Measurements from ENCODE around the gene FUOM. TPM values are rescaled to one million over a fixed set of nuclear protein-coding genes. Genes with fewer than 3 reads are reported as not detected.

FUOM gene
- total RNA-seq, 6 donors from 2014 or later = 15.4 to 37.5 (median 26.0) TPM

GRCh38 chr10:133366751-133367150 lies 8.9 kb upstream of the FUOM start:
- DNase-seq (no peak), ATAC-seq (ENCODE audit: low FRiP score in 2 of 2) (no peak)
- WGBS, 2 donors = 87 to 100% methylated on average over 2 to 10 of the region's 13 CpGs
- Histone ChIP-seq H3K4me1 (peaks cover 0 to 1% (median under 1%) of the 10 kb centered on the region in 4 donors), H3K27me3 (no peaks in the 10 kb centered on the region), H3K36me3 (peaks cover 20 to 79% (median 66%) of the 10 kb centered on the region in 4 donors), H3K9me3 (no peaks in the 10 kb centered on the region), H3K4me3 (no peak overlapping the region), H3K27ac (no peak overlapping the region)
- TF ChIP-seq EP300 (IDR thresholded peaks at IDR 0.05) (no peak), POLR2AphosphoS5 (IDR thresholded peaks at IDR 0.05) (no peak)

DNA sequence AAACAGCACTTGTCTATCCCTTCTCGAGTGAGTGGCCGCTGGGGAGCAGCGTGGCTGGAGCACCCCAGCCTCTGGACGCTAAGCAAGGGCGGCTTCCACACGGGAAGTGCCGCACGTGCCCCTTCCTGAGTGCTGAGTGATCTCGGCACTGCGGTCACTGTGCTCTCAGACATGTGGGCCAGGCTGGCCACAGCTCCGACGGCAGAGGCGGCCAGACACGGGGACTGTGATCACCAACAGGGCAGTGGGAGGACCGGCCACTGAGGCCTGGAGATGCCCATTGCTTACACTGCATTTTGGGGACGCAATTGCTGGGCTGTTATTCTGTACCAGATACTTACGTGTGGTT lies 8.3 kb upstream of the FUOM start:
- WGBS, 2 donors = 72 to 90% methylated on average over 6 to 17 of the region's 17 CpGs

GRCh38 chr10:133365461-133366129 lies 7.8 kb upstream of the FUOM start:
- WGBS, 2 donors = 88 to 89% methylated on average over 12 to 13 of the region's 13 CpGs
- Histone ChIP-seq H3K4me1 (no peaks in the 10 kb centered on the region), H3K27me3 (no peaks in the 10 kb centered on the region), H3K36me3 (peaks cover 20 to 80% (median 66%) of the 10 kb centered on the region in 4 donors), H3K27ac (no peak overlapping the region), H3K4me3 (no peak overlapping the region), H3K9me3 (no peaks in the 10 kb centered on the region)
- no peak for ATAC-seq (ENCODE audit: low FRiP score in 2 of 2)
- DNase-seq = no peak
- TF ChIP-seq POLR2A (IDR thresholded peaks at IDR 0.05) = no peak
- no peak for TF ChIP-seq EP300 (IDR thresholded peaks at IDR 0.05)
- no peak for TF ChIP-seq CTCF (IDR thresholded peaks at IDR 0.05)
- TF ChIP-seq POLR2AphosphoS5 (IDR thresholded peaks at IDR 0.05) = no peak

More for the DNA sequence above, 8.3 kb upstream of the FUOM start:
- Histone ChIP-seq H3K27me3 (no peaks in the 10 kb centered on the region), H3K4me3 (no peak overlapping the region), H3K4me1 (no peaks in the 10 kb centered on the region), H3K36me3 (peaks cover 20 to 81% (median 67%) of the 10 kb centered on the region in 4 donors), H3K27ac (no peak overlapping the region), H3K9me3 (no peaks in the 10 kb centered on the region)
- no peak for DNase-seq
- no peak for ATAC-seq (ENCODE audit: low FRiP score in 2 of 2)
- TF ChIP-seq POLR2A (IDR thresholded peaks at IDR 0.05) (no peak), POLR2AphosphoS5 (IDR thresholded peaks at IDR 0.05) (no peak), EP300 (IDR thresholded peaks at IDR 0.05) (no peak), CTCF (IDR thresholded peaks at IDR 0.05) (no peak)

DNA sequence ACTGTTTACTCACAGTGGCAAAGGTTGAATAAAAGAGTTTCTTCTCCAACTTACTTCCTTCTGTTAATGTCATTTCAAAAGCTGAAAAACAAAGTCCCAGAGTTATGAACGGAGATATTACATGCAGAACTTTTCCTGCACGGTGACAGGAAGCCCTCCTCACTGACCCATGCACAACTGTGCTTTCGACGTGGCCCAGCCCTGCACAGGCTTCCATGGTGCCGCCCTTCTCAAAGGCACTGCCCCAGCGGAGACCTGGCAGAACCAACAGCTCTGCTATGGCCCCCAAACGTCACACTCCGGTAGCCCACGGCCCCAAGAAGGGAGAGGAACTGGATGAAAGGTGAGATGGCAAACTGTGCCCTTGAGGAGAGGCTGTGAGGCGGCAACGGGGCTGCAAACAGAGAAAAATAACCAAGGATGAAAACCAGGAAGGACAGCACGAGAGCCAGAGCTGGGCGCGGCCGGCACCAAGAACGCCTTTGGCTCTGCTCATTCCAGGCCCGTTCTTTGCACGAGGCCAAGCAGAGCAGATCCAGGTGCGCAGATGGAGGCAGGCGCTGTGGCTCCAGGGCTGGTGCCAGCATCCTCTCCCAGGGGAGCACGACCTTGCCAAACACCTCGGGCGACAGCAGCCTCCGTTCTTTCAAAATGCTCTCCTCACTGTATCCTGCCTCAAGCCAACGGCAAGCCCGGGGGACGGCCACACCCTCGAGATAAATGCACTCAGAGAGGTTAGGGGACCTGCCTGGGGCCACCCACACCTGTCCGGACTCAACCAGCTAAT lies 7.0 kb upstream of the FUOM start:
- WGBS, 2 donors = 90 to 91% methylated on average over 24 to 29 of the region's 29 CpGs
- H3K4me1 ChIP-seq = no peaks in the 10 kb centered on the region
- no peak for DNase-seq
- no peak overlapping the region for H3K27ac ChIP-seq
- H3K27me3 ChIP-seq = no peaks in the 10 kb centered on the region
- H3K36me3 ChIP-seq = peaks cover 18 to 72% (median 59%) of the 10 kb centered on the region in 4 donors
- ATAC-seq (ENCODE audit: low FRiP score in 2 of 2) = no peak
- TF ChIP-seq CTCF (IDR thresholded peaks at IDR 0.05) = no peak
- TF ChIP-seq POLR2A (IDR thresholded peaks at IDR 0.05) = no peak
- TF ChIP-seq POLR2AphosphoS5 (IDR thresholded peaks at IDR 0.05) = no peak
- no peak for TF ChIP-seq EP300 (IDR thresholded peaks at IDR 0.05)
- no peak overlapping the region for H3K4me3 ChIP-seq
- no peaks in the 10 kb centered on the region for H3K9me3 ChIP-seq

DNA sequence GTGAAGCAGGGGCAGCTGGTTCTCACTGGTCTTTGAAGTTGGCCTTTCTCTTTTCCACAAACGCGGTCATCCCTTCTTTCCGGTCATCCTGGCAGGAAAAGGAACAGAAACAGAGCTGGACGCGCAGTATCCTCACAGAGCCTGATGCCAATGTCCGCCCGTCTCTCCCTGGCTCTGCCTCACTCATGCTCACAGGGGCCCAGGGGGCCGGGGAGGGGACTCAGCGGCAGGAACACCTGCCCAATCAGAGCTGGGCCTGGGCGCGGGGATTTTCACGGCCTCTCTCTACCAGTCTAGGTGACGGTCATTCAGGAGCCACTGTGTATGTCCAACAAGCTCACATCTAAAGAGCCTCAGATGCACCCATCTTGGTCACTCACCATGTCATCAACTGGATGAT lies 5.0 kb upstream of the FUOM start:
- Histone ChIP-seq H3K4me3 (no peak overlapping the region), H3K27ac (no peak overlapping the region), H3K27me3 (no peaks in the 10 kb centered on the region), H3K36me3 (peaks cover 15 to 55% (median 43%) of the 10 kb centered on the region in 4 donors), H3K4me1 (peaks cover 0 to 4% (median 0%) of the 10 kb centered on the region in 4 donors), H3K9me3 (no peaks in the 10 kb centered on the region)
- TF ChIP-seq POLR2A (IDR thresholded peaks at IDR 0.05) = no peak
- no peak for TF ChIP-seq POLR2AphosphoS5 (IDR thresholded peaks at IDR 0.05)
- no peak for TF ChIP-seq CTCF (IDR thresholded peaks at IDR 0.05)
- TF ChIP-seq EP300 (IDR thresholded peaks at IDR 0.05) = no peak
- no peak for DNase-seq
- no peak for ATAC-seq (ENCODE audit: low FRiP score in 2 of 2)
- 97% methylated on average over 12 to 13 of the region's 13 CpGs for WGBS, 2 donors

Measured in upper lobe of left lung (tissue), 6 donors.